NB4 (cell line): ENCODE results near the gene ABHD5.

Experiments
- MAX ChIP-seq: IDR thresholded peaks from 2 replicates; pipeline ENCODE4 v1.6.1; 2011; ENCODE audit warnings: low read depth, low read length
- POLR2A ChIP-seq: IDR thresholded peaks from 2 replicates; pipeline ENCODE4 v1.6.1; 2011; ENCODE audit warnings: mild to moderate bottlenecking; ENCODE audit not compliant: insufficient read length; ENCODE audit errors: extremely low read depth
- TF ChIP-seq, protein P1 (sequence below): IDR thresholded peaks from one replicate; pipeline ENCODE4 v1.5.1; 2012; ENCODE audit warnings: low read depth, low read length

DNA sequence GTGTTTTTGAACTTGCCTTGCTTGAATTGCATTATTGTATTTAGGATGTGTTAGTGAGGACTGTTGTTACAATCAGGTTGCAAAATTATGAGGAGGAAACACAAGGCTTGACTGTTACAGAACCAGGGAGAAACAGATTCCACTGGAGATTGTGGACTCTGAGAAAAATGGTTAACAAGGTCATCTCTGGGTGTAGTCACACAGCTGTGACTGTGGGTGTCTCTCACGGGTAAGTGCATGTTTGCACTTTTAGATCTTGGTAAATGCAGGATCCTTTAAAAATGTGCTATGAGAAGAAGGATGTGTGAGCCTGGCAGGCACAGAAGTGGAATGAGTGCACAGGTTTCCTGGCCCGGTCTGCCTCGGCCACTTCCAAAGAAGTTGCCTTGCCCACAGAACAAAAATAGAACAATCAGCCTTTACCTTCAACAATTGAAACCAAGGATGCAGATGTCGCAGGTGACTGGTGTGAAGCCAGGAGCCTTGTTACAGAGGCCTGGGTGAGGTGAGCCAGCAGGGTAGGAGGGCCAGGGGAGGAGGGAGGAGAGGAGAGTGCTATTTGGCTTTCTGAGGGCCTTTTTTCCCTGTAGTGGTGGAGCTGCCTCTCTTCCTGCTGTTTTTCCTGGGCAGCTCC is 68.0 kb downstream of the ABHD5 start:
- TF ChIP-seq POLR2A, result no peak
- TF ChIP-seq, protein P1, sequence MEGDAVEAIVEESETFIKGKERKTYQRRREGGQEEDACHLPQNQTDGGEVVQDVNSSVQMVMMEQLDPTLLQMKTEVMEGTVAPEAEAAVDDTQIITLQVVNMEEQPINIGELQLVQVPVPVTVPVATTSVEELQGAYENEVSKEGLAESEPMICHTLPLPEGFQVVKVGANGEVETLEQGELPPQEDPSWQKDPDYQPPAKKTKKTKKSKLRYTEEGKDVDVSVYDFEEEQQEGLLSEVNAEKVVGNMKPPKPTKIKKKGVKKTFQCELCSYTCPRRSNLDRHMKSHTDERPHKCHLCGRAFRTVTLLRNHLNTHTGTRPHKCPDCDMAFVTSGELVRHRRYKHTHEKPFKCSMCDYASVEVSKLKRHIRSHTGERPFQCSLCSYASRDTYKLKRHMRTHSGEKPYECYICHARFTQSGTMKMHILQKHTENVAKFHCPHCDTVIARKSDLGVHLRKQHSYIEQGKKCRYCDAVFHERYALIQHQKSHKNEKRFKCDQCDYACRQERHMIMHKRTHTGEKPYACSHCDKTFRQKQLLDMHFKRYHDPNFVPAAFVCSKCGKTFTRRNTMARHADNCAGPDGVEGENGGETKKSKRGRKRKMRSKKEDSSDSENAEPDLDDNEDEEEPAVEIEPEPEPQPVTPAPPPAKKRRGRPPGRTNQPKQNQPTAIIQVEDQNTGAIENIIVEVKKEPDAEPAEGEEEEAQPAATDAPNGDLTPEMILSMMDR, result no peak
- TF ChIP-seq MAX, result no peak
